Measurements from ENCODE around the gene POTEB3. TPM values are rescaled to one million over a fixed set of nuclear protein-coding genes. Genes with fewer than 3 reads are reported as not detected.
"Not testable (repeated sequence)": the region's sequence is repeated elsewhere in the genome, so short reads cannot be mapped to it uniquely, and the experiment has no call there.

POTEB3 gene
- total RNA-seq (2014; rRNA removed; shearing (Covaris generic)): not detected in 2 replicates

DNA sequence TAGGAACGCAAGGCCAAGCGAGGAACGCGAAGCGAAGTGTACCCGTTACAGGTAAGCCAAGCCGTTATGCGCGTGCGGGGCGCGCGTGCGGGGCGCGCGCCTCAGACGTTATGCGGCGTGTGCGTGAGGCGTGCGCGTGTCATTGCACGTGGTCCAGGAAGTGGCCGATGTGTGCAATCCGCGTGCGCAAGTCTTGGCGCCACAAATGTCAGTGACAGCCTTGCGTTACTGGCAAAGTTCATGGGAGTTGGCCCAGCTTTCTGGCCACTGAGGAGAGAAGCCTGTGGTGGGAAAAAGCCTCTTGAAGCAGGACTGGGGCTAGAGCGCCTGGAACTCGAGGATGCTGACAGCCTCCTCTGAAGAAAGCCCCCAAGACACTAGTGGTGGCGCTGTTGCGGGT is at the start of gene POTEB3:
POTEB3 (minus strand) TSS at position 101 of the 400 bp plus-strand sequence. CDS start 488 bp downstream, outside the sequence.
- not testable (repeated sequence) for H3K9me3 ChIP-seq (replicated peaks); H3K4me1 ChIP-seq (replicated peaks); H3K4me3 ChIP-seq; DNase-seq (ENCODE audit: low read depth in 1 of 2, low spot score in 2 of 2); H3K27ac ChIP-seq; H3K36me3 ChIP-seq; H3K27me3 ChIP-seq (replicated peaks)

DNA sequence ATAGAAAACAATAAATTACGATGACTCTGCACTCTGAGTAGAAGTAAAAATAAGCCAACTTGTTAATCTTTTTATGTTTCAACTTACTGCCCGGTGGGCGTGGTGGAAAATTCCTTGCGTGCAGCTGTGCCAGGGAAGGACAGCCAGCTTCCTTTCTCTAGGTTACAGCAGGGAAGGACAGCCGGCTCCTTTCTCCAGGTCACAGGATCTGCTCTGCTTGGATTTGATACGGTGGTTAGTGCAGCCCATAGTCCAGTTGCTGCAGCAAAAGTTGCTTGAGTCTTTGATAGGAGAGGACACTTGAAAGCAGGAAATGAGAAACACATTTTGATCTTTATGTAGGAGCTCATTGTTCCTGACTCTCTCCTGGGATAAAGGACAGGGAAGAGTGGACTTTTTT is 13.4 kb upstream of the POTEB3 start:
- not testable (repeated sequence) for H3K9me3 ChIP-seq (replicated peaks); H3K4me3 ChIP-seq; DNase-seq (ENCODE audit: low read depth in 1 of 2, low spot score in 2 of 2); H3K27ac ChIP-seq; H3K4me1 ChIP-seq (replicated peaks); H3K36me3 ChIP-seq; H3K27me3 ChIP-seq (replicated peaks)

DNA sequence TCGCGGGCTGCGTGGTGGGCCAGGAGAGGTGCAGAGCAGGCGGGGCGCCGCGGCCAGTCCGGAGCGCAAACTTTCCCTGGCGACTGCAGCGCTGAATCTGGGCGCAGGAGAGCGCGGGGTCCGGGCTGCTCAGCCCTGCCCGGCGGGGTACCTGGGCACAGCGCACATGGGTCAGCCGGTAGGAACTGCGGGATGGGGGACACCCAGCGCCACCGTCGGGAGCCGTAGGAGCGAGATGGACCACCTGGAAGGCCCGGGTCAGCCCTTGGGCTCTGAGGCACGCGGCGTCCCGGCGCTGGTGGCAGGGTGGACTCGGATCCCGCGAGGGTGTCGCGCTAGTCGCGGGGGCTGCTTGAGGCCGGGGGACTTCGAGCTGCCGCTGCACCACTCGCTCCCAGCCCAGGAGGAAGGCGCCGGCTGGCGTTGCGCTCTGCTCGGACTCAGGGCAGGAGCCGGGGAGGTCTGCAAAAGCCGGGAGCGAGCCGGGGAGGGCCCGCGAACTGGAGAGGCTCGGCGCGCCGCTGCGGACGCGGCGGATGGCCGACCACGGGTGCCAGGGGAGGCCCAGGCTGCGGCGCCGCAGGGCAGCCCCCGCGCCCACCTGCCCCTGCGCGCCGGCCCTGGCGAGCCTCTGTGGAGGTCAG is 11.7 kb upstream of the POTEB3 start:
- not testable (repeated sequence) for H3K4me1 ChIP-seq (replicated peaks); H3K27ac ChIP-seq; DNase-seq (ENCODE audit: low read depth in 1 of 2, low spot score in 2 of 2)

DNA sequence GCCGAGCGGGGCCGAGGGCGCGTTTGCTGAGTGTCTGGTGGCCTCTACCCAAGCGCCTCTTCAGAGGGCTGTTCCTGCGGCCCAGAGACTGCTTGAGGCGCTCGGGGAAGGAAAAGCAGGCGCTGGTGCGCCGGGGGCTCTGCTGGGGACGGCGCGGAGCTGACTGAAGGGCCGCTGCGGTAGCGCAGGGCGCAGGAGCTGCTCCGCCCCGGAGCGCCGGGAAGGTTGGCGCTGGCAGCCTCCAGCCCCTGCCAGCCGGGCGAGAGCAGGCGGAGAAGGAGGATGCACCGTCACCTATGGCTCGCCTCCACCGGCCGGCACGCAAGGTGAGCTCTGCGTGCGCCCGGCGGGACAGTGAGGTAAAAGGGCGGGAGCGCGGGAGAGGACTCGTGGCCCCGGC is 11.2 kb upstream of the POTEB3 start:
- H3K36me3 ChIP-seq; H3K4me3 ChIP-seq; DNase-seq (ENCODE audit: low read depth in 1 of 2, low spot score in 2 of 2); H3K27me3 ChIP-seq (replicated peaks); H3K27ac ChIP-seq; H3K4me1 ChIP-seq (replicated peaks); H3K9me3 ChIP-seq (replicated peaks): not testable (repeated sequence)

More for the DNA sequence above, 11.7 kb upstream of the POTEB3 start:
- not testable (repeated sequence) for H3K9me3 ChIP-seq (replicated peaks); H3K4me3 ChIP-seq; H3K36me3 ChIP-seq; H3K27me3 ChIP-seq (replicated peaks)

DNA sequence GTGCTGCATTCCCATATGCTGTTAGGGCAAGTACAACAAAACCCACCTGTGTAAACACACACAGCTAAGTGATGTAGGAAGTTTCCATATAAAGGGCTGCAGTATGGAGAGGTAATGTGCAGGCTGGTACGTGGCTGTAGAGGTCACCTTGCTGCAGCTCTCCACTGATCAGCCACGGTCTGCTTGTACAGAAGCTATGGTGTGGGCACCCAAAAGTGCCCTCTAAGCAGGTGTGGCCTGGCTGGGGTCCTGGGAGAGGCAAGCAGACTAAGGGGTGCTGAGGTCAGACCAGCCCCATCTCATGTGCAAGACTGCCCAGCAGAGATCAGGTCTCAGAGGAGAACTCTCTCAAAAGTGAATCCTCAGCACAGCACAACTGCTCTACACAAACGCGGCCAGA is 32.9 kb downstream of the POTEB3 start:
- not testable (repeated sequence) for H3K4me3 ChIP-seq; H3K36me3 ChIP-seq; H3K4me1 ChIP-seq (replicated peaks); H3K27ac ChIP-seq; DNase-seq (ENCODE audit: low read depth in 1 of 2, low spot score in 2 of 2); H3K9me3 ChIP-seq (replicated peaks); H3K27me3 ChIP-seq (replicated peaks)

DNA sequence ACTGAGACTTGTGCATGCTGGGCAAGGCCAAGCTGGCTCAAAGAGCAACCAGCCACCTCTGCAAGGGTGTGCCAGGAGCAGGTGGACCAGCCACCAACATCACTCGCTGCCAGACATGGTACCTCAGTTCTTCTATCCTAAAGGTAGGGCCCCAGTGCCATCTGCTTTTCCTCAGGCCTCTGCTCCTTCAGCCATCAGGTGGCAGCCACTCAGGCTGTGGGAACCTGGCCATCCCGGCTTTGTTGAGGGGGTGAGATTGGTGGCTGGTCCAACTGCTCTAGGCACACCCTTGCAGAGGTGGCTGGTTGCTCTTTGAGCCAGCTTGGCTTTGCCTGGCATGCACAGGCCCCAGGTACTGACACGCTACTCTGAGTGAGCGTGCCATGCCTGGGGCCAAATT is 38.8 kb downstream of the POTEB3 start:
- not testable (repeated sequence) for H3K4me3 ChIP-seq; H3K9me3 ChIP-seq (replicated peaks); H3K36me3 ChIP-seq; H3K4me1 ChIP-seq (replicated peaks); H3K27me3 ChIP-seq (replicated peaks); DNase-seq (ENCODE audit: low read depth in 1 of 2, low spot score in 2 of 2); H3K27ac ChIP-seq

DNA sequence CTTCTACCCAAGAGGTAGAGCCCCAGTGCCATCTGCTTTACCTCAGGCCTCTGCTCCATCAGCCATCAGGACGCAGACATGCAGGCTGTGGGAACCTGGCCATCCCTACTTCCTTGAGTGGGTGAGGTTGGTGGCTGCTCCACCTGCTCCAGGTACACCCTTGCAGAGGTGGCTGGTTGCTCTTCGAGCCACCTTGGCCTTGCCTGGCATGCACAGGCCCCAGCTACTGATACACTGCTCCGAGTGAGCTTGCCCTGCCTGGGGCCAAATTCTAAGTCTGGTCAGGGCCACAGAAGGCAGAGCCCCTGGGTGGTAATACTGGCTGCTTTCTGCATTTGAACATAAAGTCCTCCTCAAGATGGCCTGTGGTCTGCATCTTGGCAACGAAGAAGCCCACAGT is 41.2 kb downstream of the POTEB3 start:
- not testable (repeated sequence) for H3K27me3 ChIP-seq (replicated peaks); H3K4me1 ChIP-seq (replicated peaks); H3K36me3 ChIP-seq; H3K4me3 ChIP-seq; H3K9me3 ChIP-seq (replicated peaks); H3K27ac ChIP-seq; DNase-seq (ENCODE audit: low read depth in 1 of 2, low spot score in 2 of 2)

DNA sequence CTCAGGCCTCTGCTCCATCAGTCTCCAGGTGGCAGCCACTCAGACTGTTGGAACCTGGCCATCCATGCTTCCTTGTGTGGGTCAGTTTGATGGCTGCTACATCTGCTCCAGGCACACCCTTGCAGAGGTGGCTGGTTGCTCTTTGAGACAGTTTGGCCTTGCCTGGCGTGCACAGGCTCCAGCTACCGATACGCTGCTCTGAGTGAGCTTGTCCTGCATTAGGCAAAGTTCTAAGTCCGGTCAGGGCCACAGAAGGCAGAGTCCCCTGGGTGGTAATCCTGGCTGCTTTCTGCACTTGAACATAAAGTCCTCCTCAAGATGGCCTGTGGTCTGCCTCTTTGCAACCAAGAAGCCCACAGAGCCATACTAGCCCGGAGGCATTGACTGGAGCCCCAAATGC is 41.8 kb downstream of the POTEB3 start:
- H3K27ac ChIP-seq; H3K27me3 ChIP-seq (replicated peaks); H3K4me3 ChIP-seq; H3K4me1 ChIP-seq (replicated peaks); DNase-seq (ENCODE audit: low read depth in 1 of 2, low spot score in 2 of 2); H3K9me3 ChIP-seq (replicated peaks); H3K36me3 ChIP-seq: not testable (repeated sequence)

DNA sequence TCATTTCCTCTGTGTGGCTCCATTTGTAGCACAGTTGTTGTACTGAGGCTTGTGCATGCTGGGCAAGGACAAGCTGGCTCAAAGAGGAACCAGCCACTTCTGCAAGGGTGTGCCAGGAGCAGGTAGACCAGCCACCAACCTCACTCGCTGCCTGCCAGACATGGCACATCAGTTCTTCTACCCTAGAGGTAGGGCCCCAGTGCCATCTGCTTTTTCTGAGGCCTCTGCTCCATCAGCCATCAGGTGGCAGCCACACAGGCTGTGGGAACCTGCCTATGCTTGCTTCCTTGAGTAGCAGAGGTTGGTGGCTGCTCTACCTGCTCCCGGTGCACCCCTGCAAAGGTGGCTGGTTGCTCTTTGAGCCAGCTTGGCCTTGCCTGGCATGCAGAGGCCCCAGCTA is 42.6 kb downstream of the POTEB3 start:
- not testable (repeated sequence) for H3K27me3 ChIP-seq (replicated peaks); H3K4me3 ChIP-seq; DNase-seq (ENCODE audit: low read depth in 1 of 2, low spot score in 2 of 2); H3K36me3 ChIP-seq; H3K27ac ChIP-seq; H3K4me1 ChIP-seq (replicated peaks); H3K9me3 ChIP-seq (replicated peaks)

DNA sequence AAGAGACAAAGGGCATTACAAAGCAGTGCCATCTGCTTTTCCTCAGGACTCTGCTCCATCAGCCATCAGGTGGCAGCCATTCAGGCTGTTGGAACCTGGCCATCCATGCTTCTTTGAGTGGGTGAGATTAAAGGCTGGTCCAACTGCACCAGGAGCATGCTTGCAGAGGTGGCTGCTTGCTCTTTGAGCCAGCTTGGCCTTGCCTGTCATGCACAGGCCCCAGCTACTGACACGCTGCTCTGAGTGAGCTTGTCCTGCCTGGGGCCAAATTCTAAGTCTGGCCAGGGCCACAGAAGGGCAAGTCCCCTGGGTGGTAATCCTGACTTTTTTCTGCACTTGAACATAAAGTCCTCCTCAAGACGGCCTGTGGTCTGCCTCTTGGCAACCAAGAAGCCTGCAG is 43.1 kb downstream of the POTEB3 start:
- not testable (repeated sequence) for H3K27me3 ChIP-seq (replicated peaks); H3K36me3 ChIP-seq; H3K4me1 ChIP-seq (replicated peaks); H3K9me3 ChIP-seq (replicated peaks); H3K27ac ChIP-seq; DNase-seq (ENCODE audit: low read depth in 1 of 2, low spot score in 2 of 2); H3K4me3 ChIP-seq

DNA sequence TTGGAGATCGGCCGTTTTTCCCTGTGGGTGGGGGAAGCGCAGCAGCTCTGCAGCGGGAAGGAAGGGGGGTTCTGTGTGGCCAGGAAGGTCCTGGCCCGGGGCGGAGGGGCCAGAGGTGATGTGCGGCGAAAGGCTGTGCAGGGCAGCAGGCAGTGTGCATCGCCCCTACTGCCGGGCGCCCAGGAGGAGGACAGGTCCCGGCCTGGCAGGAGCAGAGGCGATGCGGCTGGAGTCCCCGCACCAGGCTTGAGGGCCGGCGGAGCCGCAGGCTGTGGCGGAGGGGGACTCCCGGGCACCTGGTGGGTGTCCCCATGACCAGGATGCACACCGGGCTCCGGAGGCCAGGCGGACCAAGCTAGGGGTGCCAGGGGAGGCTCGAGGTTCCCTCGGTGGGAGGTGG is 54.3 kb downstream of the POTEB3 start:
- DNase-seq (ENCODE audit: low read depth in 1 of 2, low spot score in 2 of 2); H3K9me3 ChIP-seq (replicated peaks); H3K27ac ChIP-seq; H3K36me3 ChIP-seq; H3K4me3 ChIP-seq; H3K4me1 ChIP-seq (replicated peaks); H3K27me3 ChIP-seq (replicated peaks): not testable (repeated sequence)

DNA sequence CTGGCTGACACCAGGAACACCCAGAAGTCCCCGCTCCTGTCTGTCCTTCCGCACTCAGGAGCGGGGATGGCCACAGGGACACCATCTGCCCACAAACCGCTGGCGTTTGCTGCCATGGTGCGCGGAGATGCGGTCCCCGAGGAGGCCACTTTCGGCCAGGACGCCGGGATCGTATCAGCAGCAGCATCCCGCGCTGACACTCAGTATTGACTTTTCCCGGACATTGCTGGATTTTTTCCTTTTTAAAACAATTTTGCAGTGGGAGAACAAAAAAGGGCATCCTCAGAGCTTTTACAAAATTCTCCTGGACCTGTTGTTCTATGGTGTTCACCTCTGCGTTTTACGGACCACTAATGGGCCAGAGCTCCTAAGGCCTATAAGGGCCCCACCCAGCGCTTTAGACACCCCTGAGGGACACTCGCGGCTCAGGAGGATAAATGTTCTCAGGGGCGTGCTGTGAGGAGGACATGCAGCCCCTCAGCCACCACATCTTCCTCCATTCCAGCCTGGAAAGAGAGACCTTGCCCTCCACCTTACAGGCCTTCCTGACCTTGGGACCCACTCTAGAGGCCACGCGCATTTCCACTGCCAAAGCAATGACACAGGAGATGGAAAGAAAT is 56.3 kb downstream of the POTEB3 start:
- not testable (repeated sequence) for H3K4me1 ChIP-seq (replicated peaks); H3K9me3 ChIP-seq (replicated peaks); H3K27me3 ChIP-seq (replicated peaks); DNase-seq (ENCODE audit: low read depth in 1 of 2, low spot score in 2 of 2); H3K36me3 ChIP-seq; H3K27ac ChIP-seq; H3K4me3 ChIP-seq

DNA sequence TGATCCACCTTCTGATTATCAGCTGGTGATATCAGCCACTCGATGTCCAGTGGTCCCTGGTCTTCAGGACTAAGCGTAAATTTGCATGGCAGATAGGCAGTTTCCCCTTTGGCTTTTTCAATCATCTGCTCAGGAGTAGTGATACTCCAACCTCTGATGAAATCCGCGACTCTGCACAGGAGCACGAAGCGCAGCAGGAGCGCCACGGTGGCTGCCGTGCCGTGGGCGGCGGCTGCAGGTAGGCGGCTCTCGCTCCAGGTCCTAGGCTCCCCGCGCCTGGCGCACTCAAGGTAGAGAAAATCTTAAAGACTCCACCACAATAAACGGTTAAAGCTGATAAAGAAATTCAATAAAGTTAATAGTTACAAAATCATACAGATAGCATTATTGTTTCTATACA is 66.6 kb downstream of the POTEB3 start:
- not testable (repeated sequence) for H3K27me3 ChIP-seq (replicated peaks); H3K36me3 ChIP-seq; H3K27ac ChIP-seq; H3K4me3 ChIP-seq; H3K9me3 ChIP-seq (replicated peaks); H3K4me1 ChIP-seq (replicated peaks); DNase-seq (ENCODE audit: low read depth in 1 of 2, low spot score in 2 of 2)

DNA sequence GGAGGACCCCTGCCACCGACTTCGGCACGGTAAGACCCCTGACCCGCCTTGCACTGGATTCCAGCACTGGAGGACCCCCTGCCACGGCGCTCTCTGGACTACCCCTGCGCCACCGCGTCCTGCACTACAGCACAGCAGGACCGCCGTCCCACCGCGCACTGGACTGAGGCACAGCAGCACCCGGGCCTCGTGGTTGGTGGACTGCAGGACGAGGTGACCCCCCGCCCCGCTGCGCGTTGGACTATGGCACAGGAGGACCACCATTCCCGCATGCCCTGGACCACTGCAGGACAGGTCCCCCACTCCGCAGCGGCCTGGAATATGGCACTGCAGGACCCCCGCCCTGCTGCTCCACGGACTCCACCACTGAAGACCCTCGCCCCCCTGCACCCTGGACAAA is 71.1 kb downstream of the POTEB3 start:
- H3K36me3 ChIP-seq; H3K4me3 ChIP-seq; H3K27ac ChIP-seq; H3K9me3 ChIP-seq (replicated peaks); H3K4me1 ChIP-seq (replicated peaks); H3K27me3 ChIP-seq (replicated peaks); DNase-seq (ENCODE audit: low read depth in 1 of 2, low spot score in 2 of 2): not testable (repeated sequence)

DNA sequence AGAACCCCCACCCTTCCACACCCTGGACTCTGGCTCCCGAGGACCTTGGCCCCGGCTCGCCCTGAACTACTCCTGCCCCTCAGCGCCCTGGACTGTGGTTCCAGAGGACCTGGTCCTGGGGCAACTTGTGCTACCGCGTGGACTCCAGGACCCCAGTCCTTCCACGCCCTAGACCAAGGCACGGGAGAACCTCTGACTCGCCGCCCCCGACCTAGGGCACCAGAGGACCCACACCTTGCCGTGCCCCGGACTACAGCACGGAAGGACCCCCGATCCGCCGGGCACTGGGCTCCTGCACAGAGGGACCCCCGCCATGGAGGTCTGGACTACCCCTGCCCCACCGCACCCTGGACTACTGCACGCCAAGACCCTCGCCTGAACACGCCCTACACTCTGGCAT is 71.7 kb downstream of the POTEB3 start:
- not testable (repeated sequence) for H3K9me3 ChIP-seq (replicated peaks); H3K27me3 ChIP-seq (replicated peaks); H3K4me1 ChIP-seq (replicated peaks); DNase-seq (ENCODE audit: low read depth in 1 of 2, low spot score in 2 of 2); H3K36me3 ChIP-seq; H3K27ac ChIP-seq; H3K4me3 ChIP-seq
